Measurements from ENCODE around the gene TNFRSF4.

Gene TNFRSF4

GRCh38 chr1:1245178-1245816 is 31.3 kb upstream of the TNFRSF4 start:
- no peak for DNase-seq (ENCODE audit: low read depth)

- no peak for DNase-seq (ENCODE audit: low read depth)
Measured at GRCh38 chr1:1244192-1244811, 30.3 kb upstream of the TNFRSF4 start.

GRCh38 chr1:1243807-1244191 is 29.8 kb upstream of the TNFRSF4 start:
- DNase-seq (ENCODE audit: low read depth), result no peak

- DNase-seq (ENCODE audit: low read depth), result no peak
Measured at GRCh38 chr1:1243266-1243660, 29.3 kb upstream of the TNFRSF4 start.

GRCh38 chr1:1242461-1243265 is 28.7 kb upstream of the TNFRSF4 start:
- no peak for DNase-seq (ENCODE audit: low read depth)

- DNase-seq (ENCODE audit: low read depth), result no peak
Measured at GRCh38 chr1:1241588-1242219, 27.8 kb upstream of the TNFRSF4 start.

DNA sequence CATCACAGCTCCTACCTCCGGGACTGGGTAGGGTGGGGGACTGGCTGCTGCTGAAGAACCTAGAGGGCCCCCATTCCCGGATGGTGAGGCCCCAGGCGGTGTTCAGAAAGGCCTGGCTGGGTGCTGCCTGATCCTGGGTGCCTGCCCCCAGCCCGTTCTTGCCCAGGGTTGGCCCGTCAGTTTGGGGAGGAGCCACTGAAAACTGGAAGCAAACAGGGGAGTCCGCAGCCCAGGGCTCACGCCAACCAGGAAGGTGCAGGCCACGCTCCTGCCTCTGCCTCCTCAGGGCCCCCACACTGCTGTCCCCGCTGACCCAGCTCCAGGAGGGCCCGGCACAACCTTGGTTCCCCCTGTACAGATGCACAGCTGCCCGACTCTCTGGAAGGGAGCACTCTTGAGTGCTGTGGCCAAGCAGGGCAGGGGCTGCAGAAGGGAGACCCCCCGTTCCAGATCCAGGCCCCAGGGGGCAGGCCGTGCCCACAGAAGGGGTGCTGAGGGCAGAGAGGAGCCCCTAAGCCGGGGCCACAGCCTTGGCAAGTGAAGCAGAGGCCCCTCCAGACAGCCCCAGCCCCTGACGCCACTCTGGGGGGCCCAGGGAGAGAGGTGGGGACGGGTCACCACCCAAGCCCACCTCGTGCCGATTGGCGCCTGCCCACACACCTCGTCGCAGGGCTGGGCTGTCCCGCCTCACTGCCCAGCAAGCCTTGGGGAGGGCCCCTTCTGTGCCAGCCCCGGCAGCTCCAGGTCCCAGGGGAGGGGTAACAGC is 27.1 kb upstream of the TNFRSF4 start:
- no peak for DNase-seq (ENCODE audit: low read depth)

- no peak for DNase-seq (ENCODE audit: low read depth)
Measured at GRCh38 chr1:1240348-1240732, 26.4 kb upstream of the TNFRSF4 start.

DNA sequence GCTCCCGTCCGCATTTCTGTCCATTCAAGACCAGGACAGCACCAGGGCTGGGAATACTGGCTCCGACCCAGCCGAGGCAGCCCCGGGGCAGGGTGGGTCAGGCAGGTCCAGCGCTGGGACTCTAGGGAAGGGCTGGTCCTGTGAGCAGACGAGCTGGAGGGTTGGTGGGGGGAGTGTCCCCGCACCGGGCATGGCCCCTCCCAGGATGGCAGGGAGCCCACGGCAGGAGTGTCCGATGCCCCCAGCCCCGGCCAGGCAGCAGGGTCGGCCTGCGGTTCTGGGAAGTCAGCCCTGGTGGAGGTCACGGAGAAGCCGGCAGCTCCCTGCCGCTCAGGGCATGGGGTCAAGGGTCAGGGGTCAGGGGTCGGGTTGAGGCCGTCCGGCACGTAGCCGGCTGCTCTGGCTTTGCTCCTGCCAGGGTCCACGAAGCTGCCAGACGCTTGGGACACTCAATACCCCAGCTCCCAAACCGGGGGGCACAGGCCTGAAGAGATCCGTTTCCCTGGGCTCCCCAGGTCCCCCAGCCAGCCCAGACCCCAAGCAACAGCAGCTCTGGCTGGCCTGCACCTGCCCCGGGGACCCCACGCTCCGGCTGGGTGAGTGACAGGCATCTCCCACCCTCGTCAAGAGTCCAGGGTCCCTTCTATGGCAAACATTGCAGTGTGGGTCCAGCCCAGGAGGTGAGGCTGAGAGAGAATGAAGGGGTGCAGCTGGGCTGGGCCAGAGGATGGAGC is 25.8 kb upstream of the TNFRSF4 start:
- no peak for DNase-seq (ENCODE audit: low read depth)

- no peak for DNase-seq (ENCODE audit: low read depth)
Measured at GRCh38 chr1:1239227-1239613, 25.3 kb upstream of the TNFRSF4 start.

- no peak for DNase-seq (ENCODE audit: low read depth)
Measured at GRCh38 chr1:1238702-1239178, 24.8 kb upstream of the TNFRSF4 start.

GRCh38 chr1:1237874-1238701 is 24.1 kb upstream of the TNFRSF4 start:
- DNase-seq (ENCODE audit: low read depth), result no peak

DNA sequence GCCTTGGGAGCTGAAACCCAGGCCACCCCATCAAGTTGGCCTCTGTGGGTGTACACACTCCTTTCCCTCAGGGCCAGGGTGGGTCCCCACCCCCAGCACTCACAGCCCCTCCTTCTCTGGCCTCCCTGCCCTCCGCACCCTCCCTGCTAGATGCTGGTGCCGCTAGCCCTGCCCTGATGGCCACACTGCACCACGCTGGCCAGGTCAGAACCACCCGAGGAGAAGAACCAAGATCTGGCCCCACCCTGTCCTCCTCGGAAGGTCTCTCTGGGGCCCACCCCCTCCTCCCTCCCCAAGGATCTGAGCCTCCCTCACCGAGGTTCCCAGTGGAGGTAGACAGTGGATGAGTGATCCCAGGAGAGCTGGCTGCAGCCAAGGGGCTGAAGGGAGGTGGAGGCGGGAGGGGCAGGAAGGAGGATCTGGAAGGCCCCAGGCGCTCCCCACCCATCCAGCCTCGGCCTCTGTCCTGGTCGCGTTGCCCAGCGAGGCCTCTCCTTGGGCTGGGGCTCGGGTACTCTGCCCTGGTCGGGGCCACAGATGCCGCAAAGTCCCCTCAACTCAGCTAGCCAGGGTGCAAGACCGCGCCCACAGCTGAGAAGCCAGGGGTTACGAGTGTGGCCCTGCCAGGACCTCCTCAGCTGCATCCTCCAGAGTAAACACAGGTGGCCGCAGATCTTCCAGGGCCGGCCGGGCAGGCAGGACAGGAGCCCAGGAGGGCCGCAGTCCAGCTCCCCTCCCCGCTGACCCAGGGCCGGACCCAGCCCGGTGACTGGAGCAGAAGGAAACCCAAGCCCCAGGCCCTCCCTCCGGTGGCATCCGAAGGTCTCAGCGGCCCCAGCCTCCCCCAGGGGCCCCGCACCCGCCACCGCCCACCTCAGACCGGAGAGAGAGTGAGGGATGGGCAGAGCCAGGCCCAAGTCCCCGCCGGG is 23.3 kb upstream of the TNFRSF4 start:
- no peak for DNase-seq (ENCODE audit: low read depth)

DNA sequence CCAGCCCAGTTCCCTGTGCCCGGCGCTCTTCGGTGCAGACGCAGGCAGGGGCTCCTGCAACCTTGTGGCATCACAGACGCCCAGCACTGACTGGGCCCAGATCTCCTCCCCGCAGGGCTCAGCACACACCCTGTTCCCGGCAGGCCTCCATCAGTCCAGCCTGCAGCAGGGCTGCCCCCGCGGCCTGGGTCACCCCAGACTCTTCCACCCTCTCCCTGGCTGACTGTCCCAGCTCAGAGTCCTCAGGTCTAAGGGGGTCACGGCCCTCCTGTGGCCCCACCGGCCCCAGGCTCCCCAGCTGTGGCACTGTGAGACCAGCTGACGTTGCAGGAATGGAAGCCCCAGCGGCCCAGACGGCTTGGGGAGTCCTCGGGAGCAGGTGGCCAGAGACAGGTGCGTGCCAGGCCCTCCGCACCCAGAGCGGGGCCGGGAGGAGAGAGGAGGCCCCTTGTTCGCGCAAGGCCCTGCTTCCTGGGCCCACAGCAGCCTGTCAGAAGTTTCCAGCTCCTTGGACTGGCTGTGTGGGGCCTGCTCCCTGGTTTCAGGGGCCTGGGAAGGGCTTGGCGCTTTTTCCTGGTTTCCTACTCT is 22.3 kb upstream of the TNFRSF4 start:
- no peak for DNase-seq (ENCODE audit: low read depth)

DNA sequence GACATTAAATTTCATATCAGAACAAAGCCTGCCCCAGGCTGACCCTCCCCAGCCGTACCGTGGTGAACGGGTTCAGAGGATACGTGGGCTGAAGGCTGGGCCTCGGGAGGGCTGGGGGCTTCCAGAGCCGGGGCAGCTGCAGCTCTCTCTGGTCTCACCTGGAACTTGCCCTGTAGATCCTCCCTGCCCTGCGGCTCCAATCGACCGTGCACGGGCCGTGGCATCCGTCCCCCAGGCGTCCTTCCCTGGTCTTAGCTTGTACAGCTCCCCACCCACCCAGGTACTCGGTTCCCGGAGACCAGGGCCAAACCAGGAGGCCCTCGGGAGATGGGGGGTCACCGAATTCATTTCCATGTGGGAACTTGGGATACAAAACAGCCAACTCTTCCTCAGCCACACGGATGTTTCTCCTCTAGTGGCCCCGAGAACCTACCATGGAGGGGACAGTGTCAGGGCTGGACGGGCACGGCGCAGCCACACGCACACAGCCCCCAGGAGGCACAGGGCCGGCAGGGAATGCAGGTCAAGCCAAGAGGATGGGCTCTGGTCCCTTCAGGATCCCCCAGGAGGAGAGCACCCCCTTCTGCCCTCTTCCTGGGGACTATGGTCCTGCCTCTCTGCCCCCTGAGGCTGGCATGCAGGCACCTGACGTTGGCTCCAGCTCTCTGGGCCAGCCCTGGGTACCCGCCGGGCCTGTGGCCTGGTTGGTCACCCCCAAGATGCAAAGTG is 21.2 kb upstream of the TNFRSF4 start:
- DNase-seq (ENCODE audit: low read depth), result no peak

DNA sequence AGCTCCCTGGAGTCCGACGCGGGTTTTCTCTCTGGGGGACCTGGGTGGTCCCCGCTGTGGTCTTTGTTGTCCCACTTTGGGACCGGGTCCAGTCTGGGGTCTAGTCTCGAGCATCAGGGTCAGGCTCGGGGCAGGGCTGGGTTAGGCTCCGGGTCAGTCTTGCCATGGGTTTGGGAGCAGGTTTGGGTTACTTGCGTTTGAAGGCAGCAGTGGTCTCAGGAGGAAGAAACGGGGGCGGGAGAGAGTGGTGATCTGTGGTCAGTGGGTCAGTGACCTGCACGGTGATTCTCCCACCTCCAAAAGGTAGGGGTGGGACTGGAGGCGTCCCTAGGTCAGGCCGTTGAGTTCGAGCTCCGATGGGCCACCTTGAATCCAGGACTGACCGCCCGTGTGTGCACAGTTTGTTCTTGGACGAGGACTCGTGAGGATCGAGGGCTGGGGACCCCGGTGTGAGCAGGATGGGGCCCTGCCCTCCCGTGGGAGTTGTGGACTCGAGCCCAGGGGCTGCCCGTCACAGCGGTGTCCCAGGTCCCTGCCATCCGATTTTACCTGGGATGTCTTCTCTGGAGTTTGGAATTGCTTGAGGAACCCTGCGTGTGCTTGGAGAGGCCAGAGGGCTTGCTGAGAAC is 20.3 kb upstream of the TNFRSF4 start:
- DNase-seq (ENCODE audit: low read depth), result no peak

GRCh38 chr1:1233567-1233892 is 19.6 kb upstream of the TNFRSF4 start:
- no peak for DNase-seq (ENCODE audit: low read depth)

Measured in stimulated activated CD8-positive, alpha-beta memory T cell treated with anti-CD3 and anti-CD28 coated beads, Interleukin-4, amount 100 ng/mL, for 24 hours (primary cell).